Stimulated activated CD4-positive, alpha-beta T cell treated with anti-CD3 and anti-CD28 coated beads, Interleukin-4, amount 100 ng/mL, for 1 hour (primary cell): Measurements from ENCODE around the gene DNAH9.

Experiments
- DNase-seq: peaks from one replicate; pipeline ENCODE4 v3.0.0-alpha.2; 2020

DNAH9 gene

GRCh38 chr17:11598274-11599221 lies at the start of gene DNAH9:
Gene DNAH9, plus strand, starts transcription at chr17:11598470. Its CDS starts 29 bp downstream, at chr17:11598499.
- DNase-seq = peak; percentile 16

- no peak for DNase-seq
These were observed 47.8 kb upstream of the DNAH9 start for GRCh38 chr17:11550431-11550830.

GRCh38 chr17:11551442-11551841 lies 46.8 kb upstream of the DNAH9 start:
- no peak for DNase-seq

- DNase-seq = no peak
These were observed 45.1 kb upstream of the DNAH9 start for GRCh38 chr17:11553135-11553534.

- no peak for DNase-seq
These were observed 44.2 kb upstream of the DNAH9 start for GRCh38 chr17:11554042-11554441.

GRCh38 chr17:11554542-11554941 lies 43.7 kb upstream of the DNAH9 start:
- DNase-seq = no peak

- no peak for DNase-seq
These were observed 42.7 kb upstream of the DNAH9 start for GRCh38 chr17:11555530-11555929.

GRCh38 chr17:11557727-11558452 lies 40.4 kb upstream of the DNAH9 start:
- DNase-seq = no peak

- DNase-seq = no peak
These were observed 39.5 kb upstream of the DNAH9 start for GRCh38 chr17:11558681-11559234.

GRCh38 chr17:11559601-11560000 lies 38.7 kb upstream of the DNAH9 start:
- no peak for DNase-seq

GRCh38 chr17:11561281-11561680 lies 37.0 kb upstream of the DNAH9 start:
- no peak for DNase-seq

GRCh38 chr17:11561702-11562101 lies 36.6 kb upstream of the DNAH9 start:
- no peak for DNase-seq

GRCh38 chr17:11564589-11565380 lies 33.5 kb upstream of the DNAH9 start:
- no peak for DNase-seq

- DNase-seq = no peak
These were observed 32.7 kb upstream of the DNAH9 start for GRCh38 chr17:11565591-11565990.

- DNase-seq = no peak
These were observed 19.3 kb upstream of the DNAH9 start for GRCh38 chr17:11578998-11579397.

GRCh38 chr17:11580677-11581076 lies 17.6 kb upstream of the DNAH9 start:
- DNase-seq = no peak

- DNase-seq = no peak
These were observed 16.1 kb upstream of the DNAH9 start for GRCh38 chr17:11582217-11582616.

GRCh38 chr17:11583306-11583992 lies 14.8 kb upstream of the DNAH9 start:
- no peak for DNase-seq

- DNase-seq = no peak
These were observed 8.6 kb upstream of the DNAH9 start for GRCh38 chr17:11589716-11590115.

- no peak for DNase-seq
These were observed 3.4 kb downstream of the DNAH9 start for GRCh38 chr17:11601661-11602060.

- no peak for DNase-seq
These were observed 10.1 kb downstream of the DNAH9 start for GRCh38 chr17:11608396-11608795.

GRCh38 chr17:11610999-11611566 lies 12.8 kb downstream of the DNAH9 start:
- DNase-seq = no peak
